Adipose tissue (tissue), 3 donors: ENCODE data around the gene EEA1. TPM values are rescaled to one million over a fixed set of nuclear protein-coding genes. Genes with fewer than 3 reads are reported as not detected.

Source experiments
- H3K27ac ChIP-seq: one replicate; pipeline ENCODE4 v1.5.1; 2013; ENCODE audit warnings: low read depth, low read length
- WGBS, 3 donors: extraction: QIAGEN DNeasy Blood & Tissue Kit; methylation state at CpG; one replicate each; pipeline ENCODE4 v1.1.7; 2013; 5-methylcytosine and 5-hydroxymethylcytosine counted together
- polyA plus RNA-seq, 3 donors: library from polyadenylated mRNA; stranded (reverse); fragments of 200-250 nt; gene quantifications; one replicate each; pipeline ENCODE4 v1.2.3, GENCODE V29; 2013
- donor health status: healthy with polysubstance abuse.
- donor health status: Bipolar disorder and iron deficiency.
- donor health status: healthy.

Gene EEA1
- polyA plus RNA-seq, 3 donors, result 1.9 to 5.4 (median 5.1) TPM

- 89 to 91% (median 89%) methylated on average over 7 of the region's 7 CpGs for WGBS, 3 donors
- no peak overlapping the region for H3K27ac ChIP-seq
These were observed 190.9 kb downstream of the EEA1 start for GRCh38 chr12:92737855-92738850.

DNA sequence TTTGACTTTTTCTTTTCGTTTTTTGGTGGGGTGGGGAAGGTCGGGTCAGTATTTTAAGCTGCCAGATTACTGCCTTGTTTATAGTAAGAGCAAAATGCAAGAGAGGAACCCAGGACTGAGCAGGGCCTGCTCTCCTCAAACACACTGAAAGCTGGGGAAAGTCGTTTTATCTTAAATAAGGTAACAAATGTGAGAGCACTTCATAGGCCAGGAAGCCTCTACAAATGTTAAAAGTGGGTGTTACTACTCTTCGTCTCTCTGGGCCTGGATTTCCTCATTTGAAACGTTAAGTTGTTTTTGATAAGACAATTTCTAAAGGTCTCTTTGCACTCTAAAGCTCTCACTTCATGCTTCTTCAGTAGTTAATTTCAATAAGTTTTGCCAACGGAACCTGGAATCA, 192.5 kb downstream of the EEA1 start:
- H3K27ac ChIP-seq, result no peak overlapping the region
- 57 to 83% (median 79%) methylated on average over 6 of the region's 6 CpGs for WGBS, 3 donors

DNA sequence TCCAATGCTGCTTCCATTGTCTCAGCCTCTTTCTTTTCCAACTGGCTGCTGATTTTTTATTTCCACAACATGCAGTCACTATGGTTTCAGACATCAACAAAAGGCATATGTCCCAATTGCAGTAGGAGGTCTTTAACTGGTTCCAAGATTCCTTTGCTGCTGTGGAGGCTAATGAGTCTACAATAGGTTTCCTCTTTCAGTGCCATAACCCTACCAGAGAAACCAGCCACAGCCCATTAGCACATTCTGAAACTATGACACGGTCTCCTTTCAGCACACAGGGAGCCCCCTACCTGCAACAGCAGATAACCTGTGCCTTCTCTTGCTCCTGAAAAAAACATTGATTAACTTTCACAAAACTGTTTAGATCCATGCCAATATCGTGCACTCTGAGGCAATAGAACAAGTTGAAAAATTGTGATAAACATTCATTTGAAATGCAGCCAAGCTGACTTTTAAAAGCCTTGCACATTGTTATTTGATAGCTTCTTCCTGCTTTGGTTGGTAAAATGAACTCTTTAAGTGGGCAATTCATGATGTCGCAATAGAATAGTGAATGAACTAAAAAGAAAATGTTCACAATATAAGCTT, 193.9 kb downstream of the EEA1 start:
- H3K27ac ChIP-seq, result no peak overlapping the region

DNA sequence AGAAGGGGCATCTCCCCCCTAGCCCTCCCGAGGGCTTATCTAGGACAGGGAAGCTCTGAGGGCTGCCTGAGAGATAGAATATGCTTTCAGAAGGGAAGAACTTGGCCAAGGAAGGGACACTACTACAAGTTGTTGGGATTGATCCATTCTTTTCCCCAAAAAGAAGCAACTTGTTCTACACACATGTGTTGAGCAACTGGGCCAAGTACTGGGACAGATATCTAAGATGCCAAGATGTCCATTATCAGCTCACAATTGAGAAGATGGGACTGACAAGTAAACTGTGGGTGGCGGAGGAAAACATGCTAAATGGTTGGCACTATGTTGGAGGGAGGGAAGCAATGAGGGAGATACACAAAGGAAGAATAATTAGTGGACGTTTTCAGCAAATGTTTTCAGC, 195.4 kb downstream of the EEA1 start:
- H3K27ac ChIP-seq, result no peak overlapping the region
- WGBS, 3 donors, result 72 to 73% (median 73%) methylated on average over 3 of the region's 3 CpGs

More for the DNA sequence above, 193.9 kb downstream of the EEA1 start:
- 26 to 45% (median 38%) methylated on average over 3 of the region's 3 CpGs for WGBS, 3 donors

- H3K27ac ChIP-seq, result no peak overlapping the region
- 78 to 86% (median 83%) methylated on average over 6 of the region's 6 CpGs for WGBS, 3 donors
These were observed 195.9 kb downstream of the EEA1 start for GRCh38 chr12:92733181-92733580.

- WGBS, 3 donors, result 86 to 89% (median 88%) methylated on average over 6 of the region's 6 CpGs
- no peak overlapping the region for H3K27ac ChIP-seq
These were observed 196.4 kb downstream of the EEA1 start for GRCh38 chr12:92732716-92733115.

GRCh38 chr12:92732216-92732615, 196.9 kb downstream of the EEA1 start:
- no peak overlapping the region for H3K27ac ChIP-seq
- WGBS, 3 donors, result 80 to 89% (median 84%) methylated on average over 5 of the region's 5 CpGs

DNA sequence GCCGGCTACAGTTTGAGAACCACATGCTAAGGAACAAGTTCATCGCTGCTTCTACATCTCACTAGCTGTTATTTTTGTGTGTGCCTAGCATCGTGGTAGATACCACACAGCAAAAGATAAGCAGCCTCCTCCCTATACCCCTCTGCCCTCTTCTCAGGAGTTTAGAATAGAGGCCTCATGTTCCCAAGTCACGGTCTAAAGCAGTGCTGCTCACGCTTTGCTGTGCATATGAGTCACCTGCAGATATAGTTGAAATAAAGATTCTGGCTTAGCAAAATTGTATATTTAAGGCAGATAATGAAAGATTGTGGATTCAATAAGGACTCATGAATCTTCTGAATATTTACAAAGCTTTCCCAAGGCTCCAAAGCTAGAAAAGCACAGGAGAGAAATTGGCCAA, 198.3 kb downstream of the EEA1 start:
- no peak overlapping the region for H3K27ac ChIP-seq
- WGBS, 3 donors, result 90 to 97% (median 95%) methylated on average over 5 of the region's 5 CpGs

DNA sequence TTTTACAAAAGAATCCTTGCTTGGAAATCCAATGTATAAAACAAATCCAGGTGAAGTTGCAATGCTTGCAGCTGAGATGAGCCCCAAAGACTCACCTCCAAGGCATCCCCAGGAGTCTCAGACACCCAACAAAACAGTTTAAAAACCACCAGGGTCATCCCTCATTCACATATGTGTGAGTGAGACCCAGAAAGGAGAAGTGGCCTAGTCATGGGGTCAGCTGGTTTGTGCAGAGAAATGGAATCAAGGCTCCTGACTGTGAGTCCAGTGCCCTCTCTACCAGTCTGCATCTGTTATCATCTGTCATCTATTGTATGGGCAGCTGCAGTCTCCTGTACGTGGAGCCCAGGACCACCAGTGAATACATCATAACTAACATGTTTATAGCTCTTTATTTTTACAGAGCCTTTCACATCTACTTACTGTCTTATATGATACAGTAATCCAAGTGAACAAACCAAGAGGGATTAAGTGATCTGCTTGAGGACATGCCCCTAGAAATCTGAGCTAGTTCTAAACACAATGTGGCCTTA, 199.3 kb downstream of the EEA1 start:
- WGBS, 3 donors, result 62 to 67% (median 63%) methylated on average over 1 of the region's 1 CpG
- no peak overlapping the region for H3K27ac ChIP-seq

DNA sequence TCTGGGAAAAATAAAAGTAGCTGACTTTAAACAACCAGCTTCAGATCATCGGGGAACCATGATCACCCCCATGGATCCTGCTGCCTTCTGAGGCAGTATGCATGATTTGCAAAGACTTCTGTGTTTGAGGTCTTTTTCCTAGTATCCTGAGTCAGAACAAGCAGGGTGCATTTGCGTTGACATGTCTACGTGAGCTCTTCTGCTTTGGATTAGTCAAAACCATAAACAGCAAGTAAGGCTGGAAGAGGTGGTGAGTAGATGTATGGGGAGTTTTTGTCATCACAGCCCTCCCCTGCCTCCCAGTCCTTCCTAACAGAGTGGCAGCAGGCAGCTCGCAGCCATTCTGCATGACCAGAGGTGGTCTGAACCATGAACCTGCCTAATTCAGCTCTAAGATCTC, 202.2 kb downstream of the EEA1 start:
- WGBS, 3 donors, result 86 to 95% (median 89%) methylated on average over 4 of the region's 4 CpGs

DNA sequence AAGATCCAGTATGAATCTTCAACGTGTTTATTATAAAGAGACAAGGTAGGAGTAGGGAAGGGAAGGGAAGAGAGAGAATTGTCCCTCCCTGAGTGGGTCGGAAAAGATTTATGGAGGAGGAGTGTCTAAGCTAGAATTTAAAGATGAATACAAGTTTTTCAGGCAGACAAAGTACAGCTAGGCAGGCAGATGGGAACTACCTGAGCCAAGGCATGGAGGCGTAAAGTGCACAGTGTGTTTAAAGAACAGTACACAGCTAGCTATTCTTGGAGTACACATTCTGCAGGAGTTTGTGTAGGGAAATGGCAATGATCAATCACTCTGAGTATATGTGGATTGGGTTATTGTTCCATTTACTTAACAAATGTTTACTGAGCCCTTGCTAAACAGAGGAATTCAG, 206.2 kb downstream of the EEA1 start:
- 64 to 82% (median 77%) methylated on average over 3 of the region's 3 CpGs for WGBS, 3 donors
- no peak overlapping the region for H3K27ac ChIP-seq

More for the DNA sequence above, 202.2 kb downstream of the EEA1 start:
- H3K27ac ChIP-seq, result no peak overlapping the region

GRCh38 chr12:92721656-92722055, 207.4 kb downstream of the EEA1 start:
- no peak overlapping the region for H3K27ac ChIP-seq
- 77 to 83% (median 83%) methylated on average over 1 of the region's 1 CpG for WGBS, 3 donors

GRCh38 chr12:92721130-92721529, 208.0 kb downstream of the EEA1 start:
- WGBS, 3 donors, result 87 to 88% (median 88%) methylated on average over 8 of the region's 8 CpGs
- no peak overlapping the region for H3K27ac ChIP-seq

Other genes starting within 250 kb of the EEA1 start
- gene PLEKHG7, start 226.3 kb downstream of the EEA1 start, polyA plus RNA-seq, result under 1 TPM in 2 of 3 donors, not detected in 1; 0.01 to 0.67 TPM